B cell (primary cell): ENCODE measurements around the gene CDC42BPB. TPM values are rescaled to one million over a fixed set of nuclear protein-coding genes. Genes with fewer than 3 reads are reported as not detected.
A peak's percentile ranks its signal among the peaks of the same experiment; 100 is the strongest.

Experiments used
- ATAC-seq: fragments of 200-7000 bp; cut with Tn5 transposase; one replicate; pipeline ENCODE4 v1.10.0; 2021; ENCODE audit warnings: low read depth, mild to moderate bottlenecking, moderate number of reproducible peaks, moderate library complexity
- CTCF ChIA-PET: fragments of 350-600 bp; sonication (Branson Sonifier 250); formaldehyde crosslinking; loops from one replicate; lab custom pipeline; 2021; ENCODE audit warnings: antibody characterized with exemption, inconsistent platforms; lab: Charles Lee
- POLR2A ChIA-PET: fragments of 350-600 bp; sonication (Branson Sonifier 250); formaldehyde crosslinking; loops from one replicate; lab custom pipeline; 2021; ENCODE audit warnings: antibody characterized with exemption; lab: Charles Lee
- DNase-seq: peaks from one replicate; pipeline ENCODE4 v3.0.0; 2013
- H2AFZ ChIP-seq: 2 replicates; pipeline ENCODE4 v1.6.1; 2012; ENCODE audit warnings: mild to moderate bottlenecking, low read depth, low read length; ENCODE audit not compliant: insufficient read depth, poor library complexity, severe bottlenecking
- H3K27ac ChIP-seq, 2 donors: 1 replicate in 1 of 2; 2 replicates in 1 of 2; pipeline ENCODE4 v1.5.1; 2012 to 2013; ENCODE audit warnings: low read length in 2 of 2, mild to moderate bottlenecking in 2 of 2, moderate library complexity in 1 of 2
- H3K27me3 ChIP-seq, 4 experiments: fragments of 200-600 bp in 1 of 4; sonication (generic) in 1 of 4; replicated peaks in 1 of 4; 1 replicate in 2 of 4; 2 replicates in 2 of 4; pipeline versions ENCODE4 v1.6.1 to v1.7.0; 2013 to 2016; ENCODE audit warnings: low read length in 3 of 4, mild to moderate bottlenecking in 2 of 4, mixed read lengths in 1 of 4, moderate library complexity in 1 of 4; ENCODE audit not compliant: insufficient read depth in 4 of 4, control insufficient read depth in 3 of 4; ENCODE audit errors: control extremely low read depth in 1 of 4
- H3K36me3 ChIP-seq, 2 experiments: replicated peaks in 1 of 2; 1 replicate in 1 of 2; 2 replicates in 1 of 2; pipeline versions ENCODE4 v1.6.1 to v1.7.1; 2013; ENCODE audit warnings: low read length in 1 of 2; ENCODE audit not compliant: insufficient read depth in 2 of 2, control insufficient read depth in 1 of 2; ENCODE audit errors: control extremely low read depth in 1 of 2, extremely low read depth in 1 of 2
- H3K4me1 ChIP-seq, 2 donors: fragments of 200-600 bp in 1 of 2; sonication (generic) in 1 of 2; 1 replicate in 1 of 2; 2 replicates in 1 of 2; pipeline versions ENCODE4 v1.5.1 to v1.6.1; 2013 to 2017; ENCODE audit warnings: low read length in 2 of 2; ENCODE audit not compliant: control insufficient read depth in 2 of 2, insufficient read depth in 2 of 2
- H3K4me2 ChIP-seq: replicated peaks from 2 replicates; pipeline ENCODE3; 2012; ENCODE audit warnings: mild to moderate bottlenecking, low read depth, low read length; ENCODE audit not compliant: poor library complexity, severe bottlenecking
- H3K4me3 ChIP-seq, 5 experiments: fragments of 200-600 bp in 1 of 5; sonication (generic) in 1 of 5; 1 replicate in 3 of 5; 2 replicates in 2 of 5; pipeline versions ENCODE4 v1.5.1 to v1.7.0; 2011 to 2016; ENCODE audit warnings: low read length in 4 of 5, mild to moderate bottlenecking in 4 of 5, low read depth in 2 of 5, control low read depth in 1 of 5, moderate library complexity in 1 of 5; ENCODE audit not compliant: insufficient read depth in 1 of 5; ENCODE audit errors: control extremely low read depth in 1 of 5, extremely low read depth in 1 of 5
- H3K79me2 ChIP-seq: fragments of 200-600 bp; sonication (generic); one replicate; pipeline ENCODE4 v1.6.0; 2016; ENCODE audit warnings: low read length; ENCODE audit not compliant: control insufficient read depth, insufficient read depth
- H3K9ac ChIP-seq: fragments of 200-600 bp; sonication (generic); 2 replicates; pipeline ENCODE4 v1.6.1; 2017; ENCODE audit warnings: mild to moderate bottlenecking, low read length, moderate library complexity
- H3K9me3 ChIP-seq, 3 donors: one replicate each; pipeline versions ENCODE4 v1.6.1 to v1.7.1; 2013; ENCODE audit warnings: low read length in 2 of 3; ENCODE audit not compliant: control insufficient read depth in 2 of 3, insufficient read depth in 1 of 3; ENCODE audit errors: control extremely low read depth in 1 of 3
- H4K20me1 ChIP-seq: 2 replicates; pipeline ENCODE4 v1.6.0; 2012; ENCODE audit warnings: mild to moderate bottlenecking, low read length; ENCODE audit not compliant: insufficient read depth, control insufficient read depth, poor library complexity, severe bottlenecking
- H3K27ac Mint-ChIP-seq: one replicate; pipeline ENCODE4 v1.8.0; 2021; ENCODE audit warnings: mixed read lengths
- H3K27me3 Mint-ChIP-seq: one replicate; pipeline ENCODE4 v1.8.0; 2021; ENCODE audit warnings: mixed read lengths
- H3K4me1 Mint-ChIP-seq: one replicate; pipeline ENCODE4 v1.8.0; 2021; ENCODE audit warnings: mixed read lengths
- H3K4me3 Mint-ChIP-seq: one replicate; pipeline ENCODE4 v1.8.0; 2021; ENCODE audit warnings: mixed read lengths
- H3K9me3 Mint-ChIP-seq: one replicate; pipeline ENCODE4 v1.8.0; 2022; ENCODE audit warnings: mixed read lengths; ENCODE audit not compliant: insufficient read depth
- CTCF ChIP-seq: fragments of 200-600 bp; IDR thresholded peaks from one replicate; pipeline ENCODE4 v1.8.0; 2022; ENCODE audit warnings: antibody characterized with exemption, mild to moderate bottlenecking
- EZH2 ChIP-seq: IDR thresholded peaks from 2 replicates; pipeline ENCODE4 v1.6.1; 2012; ENCODE audit warnings: borderline replicate concordance, low read depth, mild to moderate bottlenecking, moderate library complexity, low read length; ENCODE audit not compliant: insufficient read depth, poor library complexity, severe bottlenecking
- WGBS: methylation state at CpG from one replicate; pipeline ENCODE4 v1.1.5; 2013; ENCODE audit warnings: missing lambda C conversion rate; ENCODE audit not compliant: insufficient coverage; 5-methylcytosine and 5-hydroxymethylcytosine counted together
- intact Hi-C: fragments of 100-400 bp; cut with micrococcal nuclease; formaldehyde crosslinking; loops from one replicate; pipeline ENCODE4 v1.10.0; 2022
- polyA plus RNA-seq: library from polyadenylated mRNA; depleted of rRNA; stranded (reverse); fragments of >200 nt; gene quantifications from 2 replicates; pipeline ENCODE4 v1.2.3, GENCODE V29; 2012
- total RNA-seq, 2 donors: library from RNA; stranded (reverse); fragments of 120-200 nt in 1 of 2; gene quantifications; 1 replicate in 1 of 2; 2 replicates in 1 of 2; pipeline versions ENCODE4 v1.2.3 to v1.2.4, GENCODE V29; 2013 to 2022

The CDC42BPB gene
- total and polyA plus RNA-seq, 2 donors (not counting 1 experiment from before 2014, with no cell fraction given), result 23.9 to 52.5 TPM

- no peaks in the 10 kb centered on the region for H3K9me3 Mint-ChIP-seq
- no peaks in the 10 kb centered on the region for H3K27me3 Mint-ChIP-seq
- peaks cover 0 to 21% (median 1%) of the 10 kb centered on the region in 4 experiments for H3K27me3 ChIP-seq
- H3K36me3 ChIP-seq, result no peaks in the 10 kb centered on the region
- peak overlapping the region; percentile 74 for H3K4me3 Mint-ChIP-seq
- H3K27ac Mint-ChIP-seq, result no peak overlapping the region
- peak overlapping the region; percentile 70 for H2AFZ ChIP-seq
- ATAC-seq (peak; percentile 97), DNase-seq (peak; percentile 87)
- peaks cover 2% of the 10 kb centered on the region for H3K4me1 Mint-ChIP-seq
- H3K27ac ChIP-seq, result no peak overlapping the region
- intact Hi-C loops, result loop anchor here (1.0 to 5.0 kb wide), 4 partner anchors 13 to 499 kb away; partner anchors contain the start of gene RCOR1
- TF ChIP-seq CTCF (peak; percentile 83), EZH2 (no peak)
- no peaks in the 10 kb centered on the region for H3K9me3 ChIP-seq
- H3K4me3 ChIP-seq, result peak overlapping the region in 4 of 5 experiments; percentile 24 to 56 (median 48)
- no peaks in the 10 kb centered on the region for H3K79me2 ChIP-seq
- ChIA-PET CTCF (interaction anchor here (0.7 to 2.1 kb wide), 7 partner anchors 13 to 397 kb away, joined by 3 to 10 read pairs (median 7); partner anchors contain the start of gene CDC42BPB), POLR2A (no interaction called here)
- H3K9ac ChIP-seq, result peak overlapping the region; percentile 64
- H4K20me1 ChIP-seq, result no peaks in the 10 kb centered on the region
- H3K4me2 ChIP-seq, result peak overlapping the region; percentile 90
- 6% methylated on average over 65 of the region's 69 CpGs for WGBS
- H3K4me1 ChIP-seq, result peaks cover 10 to 15% of the 10 kb centered on the region in 2 donors
Observed at GRCh38 chr14:103091041-103091882, 33.9 kb upstream of the CDC42BPB start.
